GM18526 (cell line): ENCODE results near the gene PC.

Source experiments
- POLR2A ChIP-seq: IDR thresholded peaks from 3 replicates; pipeline ENCODE4 v1.6.1; 2011; ENCODE audit not compliant: insufficient read length; ENCODE audit errors: extremely low read depth

The PC gene

GRCh38 chr11:66870131-66870530 is 88.1 kb downstream of the PC start:
- no peak for TF ChIP-seq POLR2A

- no peak for TF ChIP-seq POLR2A
Measured at GRCh38 chr11:66869567-66869870, 88.7 kb downstream of the PC start.

GRCh38 chr11:66868726-66869566 is 89.2 kb downstream of the PC start:
- TF ChIP-seq POLR2A, result no peak

GRCh38 chr11:66868082-66868725 is 90.0 kb downstream of the PC start:
- TF ChIP-seq POLR2A, result no peak

- TF ChIP-seq POLR2A, result no peak
Measured at GRCh38 chr11:66867425-66868040, 90.7 kb downstream of the PC start.

- TF ChIP-seq POLR2A, result no peak
Measured at GRCh38 chr11:66866511-66866986, 91.6 kb downstream of the PC start.

- no peak for TF ChIP-seq POLR2A
Measured at GRCh38 chr11:66866007-66866406, 92.2 kb downstream of the PC start.

- TF ChIP-seq POLR2A, result no peak
Measured at GRCh38 chr11:66864924-66865697, 93.1 kb downstream of the PC start.

- no peak for TF ChIP-seq POLR2A
Measured at GRCh38 chr11:66864172-66864901, 93.8 kb downstream of the PC start.

GRCh38 chr11:66863428-66864125 is 94.6 kb downstream of the PC start:
- TF ChIP-seq POLR2A, result no peak

- TF ChIP-seq POLR2A, result no peak
Measured at GRCh38 chr11:66862559-66863037, 95.6 kb downstream of the PC start.

- no peak for TF ChIP-seq POLR2A
Measured at GRCh38 chr11:66861774-66862558, 96.2 kb downstream of the PC start.

- TF ChIP-seq POLR2A, result no peak
Measured at GRCh38 chr11:66861038-66861773, 97.0 kb downstream of the PC start.
